ENCODE measurements around the gene PTBP1. TPM values are rescaled to one million over a fixed set of nuclear protein-coding genes. Genes with fewer than 3 reads are reported as not detected.

Gene PTBP1
- total RNA-seq, 2 experiments from 2014 or later: 385 to 406 TPM

DNA sequence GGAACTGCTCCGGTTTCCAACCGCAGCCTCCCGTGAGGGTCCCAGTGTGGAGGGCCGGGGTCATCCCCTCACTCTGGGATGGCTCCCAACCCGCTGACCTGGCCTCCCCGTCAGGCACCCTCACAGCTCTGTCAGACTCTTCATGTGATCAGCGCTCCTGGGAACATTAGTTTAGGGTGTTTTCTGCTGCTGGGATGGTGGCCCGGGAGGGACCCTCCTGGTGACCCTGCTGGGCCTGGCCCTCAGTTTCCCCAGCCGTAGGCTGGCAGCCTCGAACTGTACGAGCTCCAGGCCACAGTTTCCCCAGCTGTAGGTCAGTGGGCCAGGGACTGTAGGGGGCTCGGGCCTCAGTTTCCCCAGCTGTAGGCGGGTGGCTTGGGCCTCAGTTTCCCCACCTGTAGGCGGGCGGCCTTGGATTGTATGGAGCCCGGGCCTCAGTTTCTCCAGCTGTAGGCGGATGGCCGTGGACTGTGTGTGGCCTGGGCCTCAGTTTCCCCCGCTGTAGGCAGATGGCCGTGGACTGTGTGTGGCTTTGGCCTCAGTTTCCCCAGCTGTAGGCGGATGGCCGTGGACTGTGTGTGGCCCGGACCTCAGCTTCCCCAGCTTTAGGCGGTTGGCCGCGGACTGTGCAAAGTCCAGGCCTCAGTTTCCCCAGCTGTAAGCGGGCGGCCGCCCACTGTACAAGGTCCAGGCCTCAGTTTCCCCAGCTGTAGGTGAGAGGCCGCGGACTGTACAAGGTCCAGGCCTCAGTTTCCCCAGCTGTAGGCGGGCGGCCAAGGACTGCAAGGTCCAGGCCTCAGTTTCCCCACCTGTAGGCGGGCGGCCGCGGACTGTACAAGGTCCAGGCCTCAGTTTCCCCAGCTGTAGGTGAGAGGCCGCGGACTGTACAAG lies 1.3 kb upstream of the PTBP1 start:
- H3K27ac Mint-ChIP-seq: no peak overlapping the region
- H3K4me3 Mint-ChIP-seq: no peak overlapping the region
- H3K27me3 Mint-ChIP-seq: no peaks in the 10 kb centered on the region
- POLR2A ChIA-PET: interaction anchor here (1.2 to 1.7 kb wide), 4 partner anchors 12 to 473 kb away, joined by 3 to 7 read pairs (median 4); partner anchors contain the start of gene CIRBP
- peaks cover 23% of the 10 kb centered on the region for H3K4me1 Mint-ChIP-seq
- no peaks in the 10 kb centered on the region for H3K9me3 Mint-ChIP-seq
- CTCF ChIA-PET: interaction anchor here (1.0 kb wide), 1 partner anchor 26 kb away, joined by 6 read pairs; no protein-coding TSS in a partner anchor
- no peak for DNase-seq
- peaks cover 25% of the 10 kb centered on the region for H3K36me3 Mint-ChIP-seq (ENCODE audit: low read depth)

- ChIA-PET POLR2A (interaction anchor here (0.6 to 2.3 kb wide), 15 partner anchors 9 to 336 kb away, joined by 3 to 7 read pairs (median 3); partner anchors contain the start of genes BSG, CFD, MED16 and RNU6-9), CTCF (no interaction called here)
- Mint-ChIP-seq H3K36me3 (ENCODE audit: low read depth) (peaks cover 38% of the 10 kb centered on the region), H3K27ac (peak overlapping the region; percentile 83), H3K4me1 (peaks cover 40% of the 10 kb centered on the region), H3K9me3 (no peaks in the 10 kb centered on the region), H3K27me3 (no peaks in the 10 kb centered on the region), H3K4me3 (peak overlapping the region; percentile 90)
- DNase-seq: peak; percentile 92
These were observed 519 bp downstream of the PTBP1 start for GRCh38 chr19:797528-798414.

DNA sequence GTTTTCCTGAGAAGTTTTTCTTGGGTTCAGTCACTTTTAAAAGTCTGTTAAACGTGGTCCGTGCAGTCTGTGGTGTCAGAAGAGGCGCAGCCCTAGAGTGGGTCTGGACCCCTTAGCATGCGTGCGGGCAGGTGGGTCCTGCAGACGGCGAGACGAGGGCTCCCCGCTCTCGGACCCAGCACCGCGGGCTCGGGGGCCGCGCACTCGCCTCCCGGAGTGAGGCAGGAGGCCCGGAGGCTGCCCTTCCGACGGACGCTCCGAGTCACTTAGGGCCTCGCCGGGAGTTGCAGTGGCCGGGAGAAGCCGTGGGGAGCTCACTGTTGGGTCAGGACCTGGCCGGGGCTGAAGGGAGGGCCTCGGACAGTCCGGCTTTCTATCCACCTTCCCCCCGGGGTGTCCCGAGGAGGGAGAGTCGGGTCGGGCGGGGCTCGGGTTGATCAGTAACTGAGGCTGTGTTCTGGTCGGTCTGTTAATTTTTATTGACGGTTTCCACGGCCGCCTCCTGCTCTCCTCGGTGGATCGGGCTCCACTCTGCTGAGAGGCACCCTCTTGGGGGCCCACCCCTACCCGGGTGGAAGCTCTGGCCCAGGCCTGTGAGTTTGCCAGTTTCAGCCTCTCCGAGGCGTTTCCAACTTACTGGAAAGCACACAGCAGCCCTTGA lies 1.3 kb downstream of the PTBP1 start:
- Mint-ChIP-seq H3K4me3 (peak overlapping the region; percentile 90), H3K27ac (peak overlapping the region; percentile 89), H3K4me1 (peaks cover 46% of the 10 kb centered on the region), H3K36me3 (ENCODE audit: low read depth) (peaks cover 45% of the 10 kb centered on the region), H3K9me3 (no peaks in the 10 kb centered on the region), H3K27me3 (no peaks in the 10 kb centered on the region)
- peak; percentile 33 for DNase-seq
- ChIA-PET POLR2A (interaction anchor here (0.6 to 2.3 kb wide), 11 partner anchors 8 to 317 kb away, joined by 3 to 6 read pairs (median 3); partner anchors contain the start of genes BSG, CFD, MED16 and RNU6-9), CTCF (no interaction called here)

DNA sequence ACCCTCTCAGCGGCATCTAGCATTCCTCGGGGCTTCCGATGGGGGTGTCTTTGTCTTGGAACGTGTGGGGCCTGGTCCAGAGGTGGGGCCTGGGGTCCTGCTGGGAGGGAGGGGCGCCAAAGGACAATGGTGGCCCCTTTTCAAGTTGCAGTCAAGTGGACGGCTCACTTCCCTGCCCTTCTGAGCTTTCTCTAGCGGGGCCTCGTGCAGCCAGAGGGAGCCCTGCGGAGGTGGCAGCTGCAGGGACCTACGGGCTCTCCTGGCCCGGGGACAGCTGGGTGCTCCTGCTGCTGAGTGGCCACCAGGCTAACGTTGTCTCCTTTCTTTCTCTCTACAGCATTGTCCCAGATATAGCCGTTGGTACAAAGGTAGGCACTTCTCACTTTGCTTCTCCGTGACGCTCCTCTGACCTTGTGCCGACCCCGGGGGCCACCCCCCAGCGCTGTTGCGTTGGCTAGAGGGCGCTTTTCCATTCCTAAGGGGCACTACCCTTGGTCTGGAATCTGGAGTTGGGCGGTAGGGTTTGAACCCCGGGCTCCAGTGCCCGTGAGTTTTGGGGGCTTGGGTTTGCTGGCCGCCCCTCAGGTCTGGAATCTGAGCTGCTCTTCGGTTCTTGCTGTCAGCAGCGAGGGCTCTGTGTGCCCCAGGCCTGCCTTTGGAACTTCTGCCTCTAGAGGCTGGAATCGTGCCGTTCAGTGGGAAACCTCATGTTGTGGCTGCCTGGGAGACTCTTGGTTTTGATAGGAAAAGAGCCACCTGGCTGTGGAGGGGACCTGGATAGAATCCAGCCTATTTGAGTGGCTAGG lies 2.0 kb downstream of the PTBP1 start:
- Mint-ChIP-seq H3K36me3 (ENCODE audit: low read depth) (peaks cover 52% of the 10 kb centered on the region), H3K4me3 (peak overlapping the region; percentile 90), H3K27ac (peak overlapping the region; percentile 89), H3K9me3 (no peaks in the 10 kb centered on the region), H3K4me1 (peaks cover 49% of the 10 kb centered on the region), H3K27me3 (no peaks in the 10 kb centered on the region)
- POLR2A ChIA-PET: interaction anchor here (0.7 to 2.3 kb wide), 6 partner anchors 7 to 316 kb away, joined by 3 to 6 read pairs (median 4); partner anchors contain the start of gene WDR18
- DNase-seq: peak; percentile 37
- CTCF ChIA-PET: no interaction called here

DNA sequence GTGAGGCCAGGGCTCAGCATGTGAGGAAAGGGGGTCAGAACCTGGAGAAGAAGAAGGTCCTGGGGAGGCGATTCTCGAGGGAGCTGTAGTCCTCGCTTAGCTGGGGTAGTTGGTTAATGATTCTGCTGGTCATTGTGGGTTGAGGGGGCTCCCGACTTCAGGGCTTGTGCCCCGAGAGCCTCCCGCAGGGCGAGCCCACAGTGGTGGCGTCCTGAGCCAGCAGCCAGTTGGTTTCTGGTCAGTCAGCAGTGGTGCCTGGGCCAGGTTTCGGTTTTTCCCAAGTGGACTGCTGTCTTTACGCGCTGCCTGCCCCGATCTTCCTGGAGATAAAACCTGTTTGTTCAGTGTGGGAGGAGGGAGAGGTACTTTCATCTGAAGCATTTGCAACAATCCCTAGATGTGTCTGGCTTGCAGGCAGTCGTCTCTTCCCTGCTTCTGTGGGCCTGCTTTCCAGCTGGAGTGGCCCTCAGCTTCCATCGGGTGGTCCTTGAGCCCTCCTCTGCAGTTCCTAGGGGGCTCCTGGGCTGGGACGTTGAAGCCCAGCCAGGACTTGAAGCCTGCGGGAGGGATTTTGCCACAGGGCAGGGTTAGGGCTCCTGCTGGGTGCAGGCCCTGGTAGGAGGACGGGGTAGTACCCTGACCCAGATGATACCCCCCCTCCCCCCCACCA lies 3.2 kb downstream of the PTBP1 start:
- H3K36me3 Mint-ChIP-seq (ENCODE audit: low read depth): peaks cover 56% of the 10 kb centered on the region
- H3K27ac Mint-ChIP-seq: peak overlapping the region; percentile 89

GRCh38 chr19:801030-801860 lies 4.0 kb downstream of the PTBP1 start:
- H3K36me3 Mint-ChIP-seq (ENCODE audit: low read depth): peaks cover 58% of the 10 kb centered on the region
- POLR2A ChIA-PET: interaction anchor here (0.7 to 1.5 kb wide), 3 partner anchors 14 to 468 kb away, joined by 3 to 9 read pairs (median 3); partner anchors contain the start of gene CIRBP

More for the DNA sequence above, 3.2 kb downstream of the PTBP1 start:
- Mint-ChIP-seq H3K9me3 (no peaks in the 10 kb centered on the region), H3K4me1 (peaks cover 51% of the 10 kb centered on the region), H3K27me3 (no peaks in the 10 kb centered on the region), H3K4me3 (peak overlapping the region; percentile 90)
- POLR2A ChIA-PET: interaction anchor here (0.7 to 1.5 kb wide), 3 partner anchors 14 to 468 kb away, joined by 3 to 9 read pairs (median 3); partner anchors contain the start of gene CIRBP
- CTCF ChIA-PET: interaction anchor here (0.5 kb wide), 1 partner anchor 42 kb away, joined by 3 read pairs; no protein-coding TSS in a partner anchor
- no peak for DNase-seq

DNA sequence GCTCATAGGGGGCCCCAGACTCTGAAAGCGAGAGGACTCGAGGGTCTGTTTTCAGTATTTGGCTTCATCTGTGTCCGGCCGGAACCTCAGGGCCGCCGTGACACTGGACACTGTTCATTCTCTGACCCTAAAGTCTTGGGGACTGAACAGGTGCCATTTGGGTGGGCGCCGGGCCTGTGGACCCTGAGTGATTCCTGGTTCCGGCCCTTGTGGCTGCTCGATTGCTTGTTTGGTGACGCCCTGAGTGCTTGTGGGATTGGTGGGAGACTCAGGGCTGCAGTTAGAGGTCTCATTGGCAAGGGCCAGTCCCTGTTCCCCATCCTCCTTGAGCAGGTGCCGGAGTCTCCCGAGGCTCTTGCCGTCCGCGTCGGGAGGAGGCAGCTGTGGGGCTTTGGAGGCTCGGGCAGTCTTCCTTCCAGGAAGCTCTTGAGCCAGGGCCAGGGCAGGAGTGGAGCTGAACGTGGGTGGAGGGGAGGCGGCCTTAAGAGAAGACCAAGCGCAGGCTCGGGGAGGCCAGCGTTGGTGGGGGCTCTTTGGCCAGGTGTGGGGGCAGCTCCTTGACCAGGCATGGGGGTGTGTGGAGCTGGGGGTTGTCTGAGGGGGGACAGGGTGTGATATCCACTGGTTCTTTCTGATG lies 4.7 kb downstream of the PTBP1 start:
- Mint-ChIP-seq H3K36me3 (ENCODE audit: low read depth) (peaks cover 63% of the 10 kb centered on the region), H3K4me1 (peaks cover 47% of the 10 kb centered on the region), H3K9me3 (no peaks in the 10 kb centered on the region), H3K27me3 (no peaks in the 10 kb centered on the region), H3K4me3 (peak overlapping the region; percentile 66), H3K27ac (peak overlapping the region; percentile 69)
- CTCF ChIA-PET: no interaction called here
- POLR2A ChIA-PET: interaction anchor here (1.4 to 1.5 kb wide), 3 partner anchors 13 to 239 kb away, joined by 3 to 9 read pairs (median 4); no protein-coding TSS in a partner anchor
- DNase-seq: no peak

More at GRCh38 chr19:801030-801860, 4.0 kb downstream of the PTBP1 start:
- Mint-ChIP-seq H3K9me3 (no peaks in the 10 kb centered on the region), H3K27me3 (no peaks in the 10 kb centered on the region), H3K27ac (peak overlapping the region; percentile 69), H3K4me1 (peaks cover 51% of the 10 kb centered on the region), H3K4me3 (peak overlapping the region; percentile 66)
- peak; percentile 27 for DNase-seq
- CTCF ChIA-PET: no interaction called here

GRCh38 chr19:802498-803098 lies 5.3 kb downstream of the PTBP1 start:
- Mint-ChIP-seq H3K4me1 (peaks cover 53% of the 10 kb centered on the region), H3K9me3 (no peaks in the 10 kb centered on the region), H3K27ac (peak overlapping the region; percentile 56), H3K36me3 (ENCODE audit: low read depth) (peaks cover 69% of the 10 kb centered on the region), H3K4me3 (peak overlapping the region; percentile 24), H3K27me3 (no peaks in the 10 kb centered on the region)
- no peak for DNase-seq
- ChIA-PET CTCF (no interaction called here), POLR2A (interaction anchor here (1.5 kb wide), 2 partner anchors 13 to 17 kb away, joined by 4 to 5 read pairs; no protein-coding TSS in a partner anchor)

- Mint-ChIP-seq H3K4me1 (peaks cover 56% of the 10 kb centered on the region), H3K4me3 (no peak overlapping the region), H3K36me3 (ENCODE audit: low read depth) (peaks cover 74% of the 10 kb centered on the region), H3K9me3 (no peaks in the 10 kb centered on the region), H3K27me3 (no peaks in the 10 kb centered on the region), H3K27ac (no peak overlapping the region)
- ChIA-PET CTCF (no interaction called here), POLR2A (interaction anchor here (1.5 kb wide), 2 partner anchors 12 to 17 kb away, joined by 4 to 5 read pairs; no protein-coding TSS in a partner anchor)
- DNase-seq: no peak
These were observed 5.9 kb downstream of the PTBP1 start for GRCh38 chr19:803099-803561.

All from activated CD4-positive, alpha-beta memory T cell treated with anti-CD3 and anti-CD28 coated beads, Interleukin-2, amount 10 ng/mL, durations not matched to agents 7 days and 5 days (primary cell).